Measurements from ENCODE around the gene DISC1.

DNA sequence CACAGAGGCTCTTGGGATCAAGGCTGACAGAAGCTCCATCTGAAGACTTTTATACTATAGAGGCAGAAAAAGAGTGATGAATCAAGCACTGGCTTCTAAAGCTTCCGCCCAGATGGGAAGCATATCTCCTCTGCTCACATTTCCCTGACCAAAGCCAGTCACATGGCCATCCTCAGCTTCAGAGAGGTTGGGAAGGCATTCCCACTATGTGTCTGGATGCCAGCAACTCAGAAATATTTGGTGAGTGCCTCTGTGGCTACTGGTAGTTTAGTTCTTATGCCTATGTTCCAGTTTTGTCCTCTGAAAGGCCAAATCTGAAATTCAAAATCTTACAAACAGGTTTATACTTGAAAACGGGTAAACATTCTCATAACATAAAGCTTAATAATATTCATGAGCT is 9.9 kb upstream of the DISC1 start:
- TF ChIP-seq, protein P1, sequence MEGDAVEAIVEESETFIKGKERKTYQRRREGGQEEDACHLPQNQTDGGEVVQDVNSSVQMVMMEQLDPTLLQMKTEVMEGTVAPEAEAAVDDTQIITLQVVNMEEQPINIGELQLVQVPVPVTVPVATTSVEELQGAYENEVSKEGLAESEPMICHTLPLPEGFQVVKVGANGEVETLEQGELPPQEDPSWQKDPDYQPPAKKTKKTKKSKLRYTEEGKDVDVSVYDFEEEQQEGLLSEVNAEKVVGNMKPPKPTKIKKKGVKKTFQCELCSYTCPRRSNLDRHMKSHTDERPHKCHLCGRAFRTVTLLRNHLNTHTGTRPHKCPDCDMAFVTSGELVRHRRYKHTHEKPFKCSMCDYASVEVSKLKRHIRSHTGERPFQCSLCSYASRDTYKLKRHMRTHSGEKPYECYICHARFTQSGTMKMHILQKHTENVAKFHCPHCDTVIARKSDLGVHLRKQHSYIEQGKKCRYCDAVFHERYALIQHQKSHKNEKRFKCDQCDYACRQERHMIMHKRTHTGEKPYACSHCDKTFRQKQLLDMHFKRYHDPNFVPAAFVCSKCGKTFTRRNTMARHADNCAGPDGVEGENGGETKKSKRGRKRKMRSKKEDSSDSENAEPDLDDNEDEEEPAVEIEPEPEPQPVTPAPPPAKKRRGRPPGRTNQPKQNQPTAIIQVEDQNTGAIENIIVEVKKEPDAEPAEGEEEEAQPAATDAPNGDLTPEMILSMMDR (IDR thresholded peaks at IDR 0.05): no peak
- TF ChIP-seq EZH2 (IDR thresholded peaks at IDR 0.05; ENCODE audit: borderline replicate concordance, insufficient read depth, low read depth, low read length, poor library complexity, severe bottlenecking): no peak
